GM12801 (cell line): ENCODE results near the gene ZBTB43.

Experiments
- CTCF ChIP-seq: IDR thresholded peaks from one replicate; pipeline ENCODE4 v1.5.1; 2011; ENCODE audit warnings: control low read depth; ENCODE audit not compliant: insufficient read length; ENCODE audit errors: extremely low read depth

Gene ZBTB43

GRCh38 chr9:126796758-126797157 is 8.1 kb upstream of the ZBTB43 start:
- no peak for TF ChIP-seq CTCF

- no peak for TF ChIP-seq CTCF
Measured at GRCh38 chr9:126797903-126798302, 6.9 kb upstream of the ZBTB43 start.

GRCh38 chr9:126799034-126799433 is 5.8 kb upstream of the ZBTB43 start:
- TF ChIP-seq CTCF, result no peak

- TF ChIP-seq CTCF, result no peak
Measured at GRCh38 chr9:126802318-126803059, 2.4 kb upstream of the ZBTB43 start.

GRCh38 chr9:126804198-126804695 is 593 bp upstream of the ZBTB43 start:
- TF ChIP-seq CTCF, result no peak

GRCh38 chr9:126805554-126806262 is 868 bp downstream of the ZBTB43 start:
- no peak for TF ChIP-seq CTCF

- TF ChIP-seq CTCF, result no peak
Measured at GRCh38 chr9:126806336-126806735, 1.5 kb downstream of the ZBTB43 start.
